LNCaP clone FGC (cell line): ENCODE measurements around the gene TMBIM4.

ENCODE experiments used
- DNase-seq: peaks from one replicate; pipeline ENCODE4 v3.0.0-alpha.2; 2011; ENCODE audit warnings: low read depth
- H3K4me3 ChIP-seq: 2 replicates; pipeline ENCODE4 v1.5.1; 2011; ENCODE audit warnings: mild to moderate bottlenecking, low read depth, low read length, control low read depth
- CTCF ChIP-seq: IDR thresholded peaks from 2 replicates; pipeline ENCODE4 v1.5.1; 2012; ENCODE audit warnings: mild to moderate bottlenecking; ENCODE audit not compliant: control insufficient read depth, insufficient read depth; ENCODE audit errors: extremely low read depth

Gene TMBIM4

GRCh38 chr12:66115071-66115600 is 54.7 kb downstream of the TMBIM4 start:
- TF ChIP-seq CTCF = no peak
- DNase-seq = no peak
- no peak overlapping the region for H3K4me3 ChIP-seq

- H3K4me3 ChIP-seq = no peak overlapping the region
- DNase-seq = no peak
- TF ChIP-seq CTCF = no peak
Measured at GRCh38 chr12:66113471-66113870, 56.3 kb downstream of the TMBIM4 start.

GRCh38 chr12:66111605-66112004 is 58.2 kb downstream of the TMBIM4 start:
- no peak for TF ChIP-seq CTCF
- no peak overlapping the region for H3K4me3 ChIP-seq
- no peak for DNase-seq

- no peak for TF ChIP-seq CTCF
- no peak for DNase-seq
- no peak overlapping the region for H3K4me3 ChIP-seq
Measured at GRCh38 chr12:66109056-66109455, 60.7 kb downstream of the TMBIM4 start.

- DNase-seq = no peak
- H3K4me3 ChIP-seq = no peak overlapping the region
Measured at GRCh38 chr12:66108386-66108785, 61.4 kb downstream of the TMBIM4 start.

GRCh38 chr12:66107451-66107915 is 62.3 kb downstream of the TMBIM4 start:
- peak; percentile 70 for TF ChIP-seq CTCF
- no peak overlapping the region for H3K4me3 ChIP-seq
- DNase-seq = peak; percentile 62

More at GRCh38 chr12:66108386-66108785, 61.4 kb downstream of the TMBIM4 start:
- no peak for TF ChIP-seq CTCF
